GM12878 (cell line): ENCODE results near the gene TMEM44. TPM values are rescaled to one million over a fixed set of nuclear protein-coding genes. Genes with fewer than 3 reads are reported as not detected.

ENCODE experiments used
- ATAC-seq: fragments of 200-7000 bp; cut with Tn5 transposase; 3 replicates; pipeline ENCODE4 v1.9.1; 2020; ENCODE audit warnings: mild to moderate bottlenecking, moderate library complexity
- BruUV-seq: library from RNA; stranded (reverse); fragments of 400-500 nt; replicated peaks from 2 replicates; lab custom pipeline; 2021; lab: Mats Ljungman, UMichigan
- CTCF ChIA-PET: fragments of 300-600 bp; sonication (Branson Sonifier 250); formaldehyde crosslinking; extraction: SDS; loops from one replicate; lab custom pipeline; 2021; ENCODE audit warnings: inconsistent platforms; lab: Yijun Ruan, JAX
- POLR2A ChIA-PET: fragments of 350-600 bp; formaldehyde crosslinking; extraction: SDS; loops from one replicate; lab custom pipeline; 2021; ENCODE audit warnings: inconsistent platforms; lab: Charles Lee
- RAD21 ChIA-PET: fragments of 300-600 bp; sonication (Branson Sonifier 250); formaldehyde crosslinking; loops from one replicate; lab custom pipeline; 2023; ENCODE audit warnings: antibody characterized with exemption; ENCODE audit not compliant: unreplicated experiment; lab: Charles Lee
- SMC1A ChIA-PET: fragments of 300-600 bp; sonication (Branson Sonifier 250); formaldehyde crosslinking; loops from one replicate; lab custom pipeline; 2023; ENCODE audit not compliant: unreplicated experiment, uncharacterized antibody; lab: Charles Lee
- DNase-seq: peaks from one replicate; pipeline ENCODE4 v3.0.0-alpha.2; 2011; ENCODE audit warnings: low read depth, low spot score
- FAIRE-seq: peaks from 3 replicates; lab custom pipeline; 2011; peaks lifted over from hg19 to GRCh38; lab: Jason Lieb, UNC
- H2AFZ ChIP-seq: 2 replicates; pipeline ENCODE4 v1.6.0; 2011; ENCODE audit warnings: low read depth, low read length, control low read depth; ENCODE audit not compliant: control insufficient read depth
- H3K27ac ChIP-seq: 2 replicates; pipeline ENCODE4 v1.5.1; 2011; ENCODE audit warnings: control low read depth; ENCODE audit not compliant: control insufficient read depth, insufficient read depth
- H3K27me3 ChIP-seq, 2 experiments: replicated peaks in 1 of 2; 2 replicates each; pipeline versions ENCODE4 v1.6.0 to v1.6.1; 2011; ENCODE audit warnings: low read length in 1 of 2; ENCODE audit not compliant: control insufficient read depth in 2 of 2, insufficient read depth in 2 of 2
- H3K36me3 ChIP-seq, 2 experiments: 2 replicates each; pipeline ENCODE4 v1.5.1; 2011; ENCODE audit warnings: low read length in 1 of 2; ENCODE audit not compliant: control insufficient read depth in 2 of 2, insufficient read depth in 2 of 2
- H3K4me1 ChIP-seq: 2 replicates; pipeline ENCODE4 v1.6.1; 2011; ENCODE audit warnings: mild to moderate bottlenecking, low read length, moderate library complexity, mixed read lengths; ENCODE audit not compliant: control insufficient read depth, insufficient read depth
- H3K4me2 ChIP-seq: 2 replicates; pipeline ENCODE4 v1.6.0; 2011; ENCODE audit warnings: control low read depth; ENCODE audit not compliant: control insufficient read depth, insufficient read depth
- H3K4me3 ChIP-seq: fragments of 200-600 bp; sonication (generic); 2 replicates; pipeline ENCODE4 v1.5.1; 2016
- H3K79me2 ChIP-seq: 2 replicates; pipeline ENCODE4 v1.6.0; 2011; ENCODE audit warnings: low read length; ENCODE audit not compliant: control insufficient read depth, insufficient read depth
- H3K9ac ChIP-seq: 2 replicates; pipeline ENCODE4 v1.8.0; 2011; ENCODE audit warnings: low read length, control low read depth, mixed read lengths; ENCODE audit not compliant: control insufficient read depth, insufficient read depth
- H3K9me3 ChIP-seq: replicated peaks from 3 replicates; pipeline ENCODE4 v1.5.1; 2011; ENCODE audit warnings: mild to moderate bottlenecking, low read length; ENCODE audit not compliant: control insufficient read depth, insufficient read depth
- H4K20me1 ChIP-seq: 2 replicates; pipeline ENCODE4 v1.6.0; 2011; ENCODE audit not compliant: control insufficient read depth, insufficient read depth
- CTCF ChIP-seq, 3 experiments: IDR thresholded peaks in 2 of 3; conservative IDR thresholded peaks in 1 of 3; 2 replicates each; pipeline ENCODE4 v1.5.1; 2011; ENCODE audit warnings: low read depth in 3 of 3, low read length in 3 of 3, mild to moderate bottlenecking in 3 of 3, control low read depth in 2 of 3, moderate library complexity in 2 of 3, inconsistent platforms in 1 of 3, mixed read lengths in 1 of 3; ENCODE audit not compliant: control insufficient read depth in 2 of 3, insufficient read depth in 1 of 3; ENCODE audit errors: extremely low read depth in 1 of 3
- SUPT20H ChIP-seq: IDR thresholded peaks from 2 replicates; pipeline ENCODE4 v1.6.1; 2011; ENCODE audit warnings: low read depth, mild to moderate bottlenecking, low read length, moderate library complexity, borderline replicate concordance; ENCODE audit not compliant: control insufficient read depth
- WGBS: methylation state at CpG from one replicate; pipeline ENCODE4 v1.1.6; 2016; ENCODE audit warnings: low lambda C conversion rate; ENCODE audit not compliant: insufficient replicate concordance, insufficient coverage; ENCODE audit errors: missing lambda C conversion rate; 5-methylcytosine and 5-hydroxymethylcytosine counted together
- in situ Hi-C: fragments of 300-500 bp; cut with MboI; formaldehyde crosslinking; loops from 9 replicates; pipeline ENCODE4 v1.14.3; 2018; ENCODE audit warnings: mixed read lengths
- intact Hi-C: fragments of 100-400 bp; cut with micrococcal nuclease; formaldehyde crosslinking; loops from one replicate; pipeline ENCODE4 v1.14.2; 2022; ENCODE audit not compliant: unreplicated experiment
- polyA plus RNA-seq, 11 experiments: library from polyadenylated mRNA; depleted of rRNA in 4 of 11; unstranded in 6 of 11; stranded (reverse) in 5 of 11; fragments of >200 nt; fragmentation: Nextera tagmentation in 4 of 11; fragmentation: Illumina TruSeq in 1 of 11; extraction: Ambion mirVana in 4 of 11; extraction: Trizol in 1 of 11; gene quantifications; 1 replicate in 1 of 11; 2 replicates in 10 of 11; pipeline versions ENCODE4 v1.2.1 to v1.2.3, GENCODE V29; 2011 to 2016; ENCODE audit warnings: inconsistent platforms in 2 of 11, missing spikeins in 2 of 11, low read depth in 1 of 11
- total RNA-seq, 4 experiments: library from RNA; depleted of rRNA in 3 of 4; stranded (reverse); fragments of >200 nt in 3 of 4; fragmentation: Illumina TruSeq in 1 of 4; extraction: Trizol in 1 of 4; gene quantifications; 2 replicates each; pipeline versions ENCODE4 v1.2.1 to v1.2.3, GENCODE V29; 2013 to 2021

Gene TMEM44
- total and polyA plus RNA-seq, 10 of the 15 experiments (the other 5 are each of a cell fraction or from before 2014, with no cell fraction given) = 0.57 to 8.3 (median 3.6) TPM

DNA sequence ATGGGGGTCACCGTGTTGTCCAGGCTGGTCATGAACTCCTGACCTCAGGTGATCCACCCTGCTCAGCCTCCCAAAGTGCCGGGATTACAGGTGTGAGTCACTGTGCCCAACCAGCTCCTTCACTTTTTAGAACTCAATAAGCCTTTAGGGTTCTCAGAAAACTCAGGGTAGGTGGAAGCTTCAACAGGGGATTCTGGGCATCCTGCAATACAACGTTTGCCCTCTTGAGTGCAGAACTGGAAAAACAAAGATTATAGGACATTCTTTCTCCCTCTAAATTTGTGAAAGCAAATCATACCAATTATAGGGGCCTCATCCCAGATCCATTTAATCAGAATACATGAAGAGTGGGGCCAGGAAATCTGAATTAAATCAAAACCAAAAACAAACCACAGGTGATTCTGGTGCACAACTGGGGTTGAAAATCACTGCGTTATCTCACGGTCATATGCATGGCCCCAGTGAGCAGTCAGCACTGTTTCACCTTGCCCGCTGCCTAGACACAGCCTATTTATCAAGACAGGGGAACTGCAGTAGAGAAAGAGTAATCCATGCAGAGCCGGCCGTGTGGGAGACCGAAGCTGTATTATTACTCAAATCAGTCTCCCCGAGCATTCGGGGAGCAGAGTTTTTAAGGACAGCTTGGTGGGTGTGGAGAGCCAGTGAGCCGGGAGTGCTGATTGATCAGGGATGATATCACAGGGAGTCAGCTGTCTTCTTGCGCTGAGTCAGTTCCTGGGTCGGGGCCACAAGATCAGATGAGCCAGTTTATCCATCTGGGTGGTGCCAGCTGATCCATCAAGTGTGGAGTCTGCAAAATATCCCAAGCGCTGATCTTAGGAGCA, 58.4 kb downstream of the TMEM44 start:
- Histone ChIP-seq H3K36me3 (no peaks in the 10 kb centered on the region), H4K20me1 (no peaks in the 10 kb centered on the region), H3K9ac (no peak overlapping the region), H3K4me2 (no peak overlapping the region), H3K27me3 (no peaks in the 10 kb centered on the region), H3K9me3 (no peaks in the 10 kb centered on the region; the same call in 2 of the 3 replicates), H2AFZ (no peak overlapping the region), H3K79me2 (no peaks in the 10 kb centered on the region), H3K4me1 (no peaks in the 10 kb centered on the region; the same call in 1 of the 2 replicates), H3K27ac (no peak overlapping the region), H3K4me3 (no peak overlapping the region)
- SMC1A ChIA-PET = interaction anchor here (1.2 to 7.4 kb wide), 5 partner anchors 90 to 107 kb away, joined by 4 to 110 read pairs (median 7); no protein-coding TSS in a partner anchor
- FAIRE-seq (no peak), DNase-seq (no peak), ATAC-seq (no peak)
- 72% methylated on average over 15 of the region's 15 CpGs for WGBS
- intact Hi-C loops (loop anchor here (1.0 kb wide), 1 partner anchor 103 kb away; no protein-coding TSS in a partner anchor), in situ Hi-C loops (no loop called here)
- RAD21 ChIA-PET = interaction anchor here (1.2 to 4.0 kb wide), 6 partner anchors 89 to 109 kb away, joined by 3 to 67 read pairs (median 6); no protein-coding TSS in a partner anchor
- CTCF ChIA-PET = interaction anchor here (1.0 to 12.6 kb wide), 6 partner anchors 13 to 108 kb away, joined by 3 to 237 read pairs (median 6); no protein-coding TSS in a partner anchor
- POLR2A ChIA-PET = interaction anchor here (0.6 kb wide), 1 partner anchor 92 kb away, joined by 4 read pairs; no protein-coding TSS in a partner anchor
- no TSS peak for BruUV-seq
- 0 out of 6 replicates have a peak, but pooled peaks of 1 of the 3 experiments have one; percentile 10 for TF ChIP-seq CTCF (IDR thresholded peaks at IDR 0.05 in 2 of 3, conservative IDR thresholded peaks at IDR 0.05 in 1 of 3; ENCODE audit: control insufficient read depth in 2 of 3, extremely low read depth in 1 of 3, insufficient read depth in 1 of 3, low read depth in 3 of 3, low read length in 3 of 3)
- no peak for TF ChIP-seq SUPT20H
